ENCODE data around the gene SUPT20HL1. TPM values are rescaled to one million over a fixed set of nuclear protein-coding genes. Genes with fewer than 3 reads are reported as not detected.

Gene SUPT20HL1
- total and polyA plus RNA-seq, 2 experiments from 2014 or later, result not detected

- no peaks in the 10 kb centered on the region for H3K9me2 ChIP-seq (ENCODE audit: insufficient read depth)
- H3K4me1 ChIP-seq (ENCODE audit: insufficient read depth), result no peaks in the 10 kb centered on the region
- no peak overlapping the region for H3K4me3 ChIP-seq
- Mint-ChIP-seq H3K4me3 (no peak overlapping the region), H3K36me3 (ENCODE audit: low read depth) (no peaks in the 10 kb centered on the region), H3K27ac (no peak overlapping the region), H3K4me1 (peaks cover 21% of the 10 kb centered on the region), H3K27me3 (ENCODE audit: insufficient read depth, low read depth, poor library complexity) (peaks cover 3% of the 10 kb centered on the region), H3K9me3 (no peaks in the 10 kb centered on the region)
- no peaks in the 10 kb centered on the region for H3K27me3 ChIP-seq (ENCODE audit: insufficient read depth)
- no peak overlapping the region for H3K4me2 ChIP-seq
- H3K36me3 ChIP-seq (ENCODE audit: insufficient read depth), result no peaks in the 10 kb centered on the region
- peak; percentile 81 for ATAC-seq
- H4K20me1 ChIP-seq (replicated peaks; ENCODE audit: insufficient read depth), result no peaks in the 10 kb centered on the region
- H3K27ac ChIP-seq (ENCODE audit: low read depth), result no peak overlapping the region
- H3K79me2 ChIP-seq (replicated peaks; ENCODE audit: insufficient read depth), result no peaks in the 10 kb centered on the region
- no peak overlapping the region for H2AFZ ChIP-seq
- TF ChIP-seq CTCF (conservative IDR thresholded peaks at IDR 0.05; ENCODE audit: low read depth in 2 of 2) (peak; percentile 62 to 80), NANOG (IDR thresholded peaks at IDR 0.05; ENCODE audit: borderline replicate concordance) (no peak), CREB1 (CRISPR knock-in tag; IDR thresholded peaks at IDR 0.05; ENCODE audit: low read depth) (no peak), ZNF462 (CRISPR knock-in tag; IDR thresholded peaks at IDR 0.05) (no peak)
- H3F3A ChIP-seq (replicated peaks; ENCODE audit: low read depth), result no peaks in the 10 kb centered on the region
- DNase-seq (ENCODE audit: low spot score), result peak; percentile 75
These were observed 35.3 kb downstream of the SUPT20HL1 start for GRCh38 chrX:24395775-24396174.

Measured in GM23338 (cell line).